KMS-11 (cell line): ENCODE measurements around the gene AP2B1.

ENCODE experiments used
- H2AFZ ChIP-seq: fragments of 200-600 bp; sonication (generic); 2 replicates; pipeline ENCODE4 v1.6.1; 2016; ENCODE audit warnings: antibody characterized with exemption, mixed run types, low read depth
- H3K27ac ChIP-seq: fragments of 200-600 bp; sonication (generic); 2 replicates; pipeline ENCODE4 v1.6.1; 2016; ENCODE audit warnings: mild to moderate bottlenecking, mixed run types
- H3K27me3 ChIP-seq: fragments of 200-600 bp; sonication (generic); 2 replicates; pipeline ENCODE4 v1.6.1; 2017; ENCODE audit warnings: mild to moderate bottlenecking, low read depth, mixed run types, moderate library complexity; ENCODE audit not compliant: insufficient read depth
- H3K36me3 ChIP-seq: fragments of 200-600 bp; sonication (generic); 2 replicates; pipeline ENCODE4 v1.6.1; 2017; ENCODE audit warnings: mild to moderate bottlenecking, mixed run types; ENCODE audit not compliant: insufficient read depth
- H3K4me1 ChIP-seq: fragments of 200-600 bp; sonication (generic); 2 replicates; pipeline ENCODE4 v1.6.1; 2016; ENCODE audit warnings: mild to moderate bottlenecking, low read depth, mixed run types; ENCODE audit not compliant: poor library complexity, severe bottlenecking
- H3K4me2 ChIP-seq: fragments of 200-600 bp; sonication (generic); 2 replicates; pipeline ENCODE4 v1.7.0; 2016; ENCODE audit warnings: mild to moderate bottlenecking, mixed run types
- H3K4me3 ChIP-seq: fragments of 200-600 bp; sonication (generic); IDR thresholded peaks from 2 replicates; pipeline ENCODE4 v1.6.1; 2017; ENCODE audit warnings: low read depth, low read length, mixed read lengths; ENCODE audit not compliant: insufficient read depth
- H3K79me2 ChIP-seq: fragments of 200-600 bp; sonication (generic); 2 replicates; pipeline ENCODE4 v1.6.1; 2016; ENCODE audit warnings: low read depth, mixed run types; ENCODE audit not compliant: insufficient read depth
- H3K9ac ChIP-seq: fragments of 200-600 bp; sonication (generic); 2 replicates; pipeline ENCODE4 v1.6.1; 2016; ENCODE audit warnings: mild to moderate bottlenecking, mixed run types
- H4K20me1 ChIP-seq: fragments of 200-600 bp; sonication (generic); 2 replicates; pipeline ENCODE4 v1.6.1; 2016; ENCODE audit warnings: mild to moderate bottlenecking, mixed run types; ENCODE audit not compliant: insufficient read depth
- TF ChIP-seq, protein P1 (sequence below): fragments of 200-600 bp; sonication (generic); conservative IDR thresholded peaks from 2 replicates; pipeline ENCODE4 v1.6.1; 2017; ENCODE audit warnings: low read depth, mild to moderate bottlenecking, antibody characterized with exemption, low read length, moderate library complexity, mixed read lengths

AP2B1 gene

DNA sequence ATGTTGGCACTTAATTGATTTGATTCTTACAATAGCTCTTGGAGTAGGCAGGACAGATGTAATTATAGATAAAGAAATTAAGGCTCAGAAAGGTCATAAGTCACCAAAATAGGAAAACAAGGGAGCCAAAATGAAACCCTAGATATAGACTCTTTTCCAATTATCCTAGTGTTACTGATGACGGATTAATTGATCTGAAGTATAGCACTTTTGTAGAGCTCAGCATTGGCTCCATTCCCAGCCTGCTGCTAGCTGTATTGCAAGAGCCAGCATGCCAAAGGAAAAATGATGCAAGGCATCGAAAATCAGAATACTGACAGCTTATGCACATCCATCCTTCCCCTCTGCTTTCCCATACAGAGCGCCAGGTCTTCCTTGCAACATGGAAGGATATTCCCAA, 122.8 kb downstream of the AP2B1 start:
- Histone ChIP-seq H3K79me2 (no peaks in the 10 kb centered on the region), H3K4me2 (no peak overlapping the region), H4K20me1 (no peaks in the 10 kb centered on the region), H2AFZ (no peak overlapping the region), H3K4me3 (no peak overlapping the region), H3K9ac (no peak overlapping the region), H3K27me3 (no peaks in the 10 kb centered on the region), H3K4me1 (no peaks in the 10 kb centered on the region), H3K27ac (no peak overlapping the region), H3K36me3 (no peaks in the 10 kb centered on the region)
- TF ChIP-seq, protein P1, sequence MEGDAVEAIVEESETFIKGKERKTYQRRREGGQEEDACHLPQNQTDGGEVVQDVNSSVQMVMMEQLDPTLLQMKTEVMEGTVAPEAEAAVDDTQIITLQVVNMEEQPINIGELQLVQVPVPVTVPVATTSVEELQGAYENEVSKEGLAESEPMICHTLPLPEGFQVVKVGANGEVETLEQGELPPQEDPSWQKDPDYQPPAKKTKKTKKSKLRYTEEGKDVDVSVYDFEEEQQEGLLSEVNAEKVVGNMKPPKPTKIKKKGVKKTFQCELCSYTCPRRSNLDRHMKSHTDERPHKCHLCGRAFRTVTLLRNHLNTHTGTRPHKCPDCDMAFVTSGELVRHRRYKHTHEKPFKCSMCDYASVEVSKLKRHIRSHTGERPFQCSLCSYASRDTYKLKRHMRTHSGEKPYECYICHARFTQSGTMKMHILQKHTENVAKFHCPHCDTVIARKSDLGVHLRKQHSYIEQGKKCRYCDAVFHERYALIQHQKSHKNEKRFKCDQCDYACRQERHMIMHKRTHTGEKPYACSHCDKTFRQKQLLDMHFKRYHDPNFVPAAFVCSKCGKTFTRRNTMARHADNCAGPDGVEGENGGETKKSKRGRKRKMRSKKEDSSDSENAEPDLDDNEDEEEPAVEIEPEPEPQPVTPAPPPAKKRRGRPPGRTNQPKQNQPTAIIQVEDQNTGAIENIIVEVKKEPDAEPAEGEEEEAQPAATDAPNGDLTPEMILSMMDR: no peak

DNA sequence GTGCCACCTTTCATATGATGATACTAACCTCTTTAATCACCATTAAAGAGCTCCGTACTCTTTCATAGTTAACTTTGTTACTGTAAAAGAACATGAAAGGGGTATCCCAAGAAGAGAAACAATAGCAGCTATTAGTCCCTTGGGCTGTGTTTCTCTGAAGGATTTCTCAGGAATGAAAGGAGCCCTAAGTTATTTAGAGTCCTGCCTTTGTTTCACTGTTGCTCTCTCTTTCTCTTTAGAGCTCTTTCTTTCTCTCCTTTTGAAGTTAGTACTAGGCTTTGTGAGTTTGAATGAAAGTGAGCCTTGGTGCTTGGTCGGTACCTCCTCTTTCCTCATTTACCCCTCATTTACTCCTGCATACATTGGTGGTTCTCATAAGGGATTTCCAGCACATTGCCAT, 123.8 kb downstream of the AP2B1 start:
- no peaks in the 10 kb centered on the region for H3K4me1 ChIP-seq
- H3K4me3 ChIP-seq: no peak overlapping the region
- no peak overlapping the region for H3K27ac ChIP-seq
- no peaks in the 10 kb centered on the region for H3K27me3 ChIP-seq
- H3K9ac ChIP-seq: no peak overlapping the region
- TF ChIP-seq, protein P1: no peak
- no peaks in the 10 kb centered on the region for H3K36me3 ChIP-seq
- H3K4me2 ChIP-seq: no peak overlapping the region
- H3K79me2 ChIP-seq: no peaks in the 10 kb centered on the region
- H2AFZ ChIP-seq: no peak overlapping the region
- H4K20me1 ChIP-seq: no peaks in the 10 kb centered on the region

- H3K27me3 ChIP-seq: no peaks in the 10 kb centered on the region
- no peaks in the 10 kb centered on the region for H3K4me1 ChIP-seq
- TF ChIP-seq, protein P1: no peak
- no peak overlapping the region for H3K9ac ChIP-seq
- no peak overlapping the region for H3K4me3 ChIP-seq
- no peaks in the 10 kb centered on the region for H3K36me3 ChIP-seq
- H4K20me1 ChIP-seq: no peaks in the 10 kb centered on the region
- H3K4me2 ChIP-seq: no peak overlapping the region
- H2AFZ ChIP-seq: no peak overlapping the region
- H3K27ac ChIP-seq: no peak overlapping the region
- H3K79me2 ChIP-seq: no peaks in the 10 kb centered on the region
Observed at GRCh38 chr17:35713069-35713728, 126.1 kb downstream of the AP2B1 start.

- no peaks in the 10 kb centered on the region for H3K4me1 ChIP-seq
- no peak overlapping the region for H3K9ac ChIP-seq
- no peak overlapping the region for H3K27ac ChIP-seq
- H3K36me3 ChIP-seq: no peaks in the 10 kb centered on the region
- H4K20me1 ChIP-seq: no peaks in the 10 kb centered on the region
- no peaks in the 10 kb centered on the region for H3K79me2 ChIP-seq
- no peak overlapping the region for H3K4me3 ChIP-seq
- H3K27me3 ChIP-seq: no peaks in the 10 kb centered on the region
- H3K4me2 ChIP-seq: no peak overlapping the region
- TF ChIP-seq, protein P1: no peak
- H2AFZ ChIP-seq: no peak overlapping the region
Observed at GRCh38 chr17:35714988-35715387, 127.9 kb downstream of the AP2B1 start.
